Left lung (tissue), 10 donors: ENCODE results near the gene BPIFB3. TPM values are rescaled to one million over a fixed set of nuclear protein-coding genes. Genes with fewer than 3 reads are reported as not detected.

Source experiments
- ATAC-seq: fragments of 200-7000 bp; cut with Tn5 transposase; one replicate; pipeline ENCODE4 v1.9.1; 2020; ENCODE audit warnings: moderate library complexity
- DNase-seq, 4 donors: peaks; one replicate each; pipeline ENCODE4 v3.0.0-alpha.2; 2013 to 2020
- H3K27ac ChIP-seq, 2 donors: fragments of 200-600 bp; sonication (generic) in 1 of 2; one replicate each; pipeline versions ENCODE4 v1.5.0 to v1.8.0; 2020 to 2021
- H3K27me3 ChIP-seq, 2 donors: fragments of 200-600 bp; sonication (generic) in 1 of 2; one replicate each; pipeline versions ENCODE4 v1.5.0 to v1.8.0; 2020 to 2021
- H3K36me3 ChIP-seq, 2 donors: fragments of 200-600 bp; sonication (generic) in 1 of 2; one replicate each; pipeline versions ENCODE4 v1.5.0 to v1.8.0; 2020 to 2021
- H3K4me1 ChIP-seq, 2 donors: fragments of 200-600 bp; one replicate each; pipeline ENCODE4 v1.8.0; 2021
- H3K4me3 ChIP-seq, 2 donors: fragments of 200-600 bp; sonication (generic) in 1 of 2; one replicate each; pipeline versions ENCODE4 v1.5.0 to v1.8.0; 2020 to 2021; ENCODE audit warnings: mild to moderate bottlenecking in 1 of 2
- H3K9me3 ChIP-seq, 2 donors: fragments of 200-600 bp; sonication (generic) in 1 of 2; one replicate each; pipeline versions ENCODE4 v1.5.0 to v1.8.0; 2020 to 2021
- intact Hi-C, 2 donors: fragments of 100-400 bp; cut with DNase I; formaldehyde crosslinking; loops; one replicate each; pipeline versions ENCODE4 v1.11.2 to v1.14.2; 2022
- polyA plus RNA-seq, 6 donors: library from polyadenylated mRNA; unstranded; fragments of 120-200 nt; gene quantifications; one replicate each; pipeline ENCODE4 v1.2.1, GENCODE V29; 2013; ENCODE audit not compliant: insufficient read length in 6 of 6
- total RNA-seq, 2 donors: library from RNA; stranded (reverse); fragmentation: NEBNext Ultra II Directional; extraction: Animal tissue kit (Norgen Biotek cat#: 25700); gene quantifications; one replicate each; pipeline ENCODE4 v1.2.1, GENCODE V29; 2021
- TF ChIP-seq, protein P1 (sequence below), 2 donors: fragments of 200-600 bp; sonication (generic) in 1 of 2; IDR thresholded peaks; one replicate each; pipeline versions ENCODE4 v1.5.0 to v1.8.0; 2021; ENCODE audit warnings: antibody characterized with exemption in 2 of 2
- donor health status: DM: no; HTN: yes; CAD: no.
- donor health status: DM: no; HTN: no; CAD: no.

BPIFB3 gene
- total and polyA plus RNA-seq, 8 donors: not detected

GRCh38 chr20:33065785-33066184 lies 12.1 kb downstream of the BPIFB3 start:
- DNase-seq (no peak), ATAC-seq (no peak)
- no peak overlapping the region for H3K4me3 ChIP-seq
- H3K9me3 ChIP-seq: no peaks in the 10 kb centered on the region
- H3K36me3 ChIP-seq: no peaks in the 10 kb centered on the region
- no peak overlapping the region for H3K27ac ChIP-seq
- intact Hi-C loops: no loop called here
- TF ChIP-seq, protein P1, sequence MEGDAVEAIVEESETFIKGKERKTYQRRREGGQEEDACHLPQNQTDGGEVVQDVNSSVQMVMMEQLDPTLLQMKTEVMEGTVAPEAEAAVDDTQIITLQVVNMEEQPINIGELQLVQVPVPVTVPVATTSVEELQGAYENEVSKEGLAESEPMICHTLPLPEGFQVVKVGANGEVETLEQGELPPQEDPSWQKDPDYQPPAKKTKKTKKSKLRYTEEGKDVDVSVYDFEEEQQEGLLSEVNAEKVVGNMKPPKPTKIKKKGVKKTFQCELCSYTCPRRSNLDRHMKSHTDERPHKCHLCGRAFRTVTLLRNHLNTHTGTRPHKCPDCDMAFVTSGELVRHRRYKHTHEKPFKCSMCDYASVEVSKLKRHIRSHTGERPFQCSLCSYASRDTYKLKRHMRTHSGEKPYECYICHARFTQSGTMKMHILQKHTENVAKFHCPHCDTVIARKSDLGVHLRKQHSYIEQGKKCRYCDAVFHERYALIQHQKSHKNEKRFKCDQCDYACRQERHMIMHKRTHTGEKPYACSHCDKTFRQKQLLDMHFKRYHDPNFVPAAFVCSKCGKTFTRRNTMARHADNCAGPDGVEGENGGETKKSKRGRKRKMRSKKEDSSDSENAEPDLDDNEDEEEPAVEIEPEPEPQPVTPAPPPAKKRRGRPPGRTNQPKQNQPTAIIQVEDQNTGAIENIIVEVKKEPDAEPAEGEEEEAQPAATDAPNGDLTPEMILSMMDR (IDR thresholded peaks at IDR 0.05): no peak
- no peaks in the 10 kb centered on the region for H3K27me3 ChIP-seq
- H3K4me1 ChIP-seq: no peaks in the 10 kb centered on the region

GRCh38 chr20:33067806-33068205 lies 14.1 kb downstream of the BPIFB3 start:
- TF ChIP-seq, protein P1 (IDR thresholded peaks at IDR 0.05): no peak
- Histone ChIP-seq H3K36me3 (no peaks in the 10 kb centered on the region), H3K4me3 (no peak overlapping the region), H3K27me3 (no peaks in the 10 kb centered on the region), H3K4me1 (no peaks in the 10 kb centered on the region), H3K27ac (no peak overlapping the region), H3K9me3 (no peaks in the 10 kb centered on the region)
- ATAC-seq (no peak), DNase-seq (no peak)
- intact Hi-C loops: no loop called here

- ATAC-seq: no peak
- Histone ChIP-seq H3K27me3 (no peaks in the 10 kb centered on the region), H3K4me3 (no peak overlapping the region), H3K4me1 (no peaks in the 10 kb centered on the region), H3K36me3 (no peaks in the 10 kb centered on the region), H3K27ac (no peak overlapping the region), H3K9me3 (no peaks in the 10 kb centered on the region)
- TF ChIP-seq, protein P1 (IDR thresholded peaks at IDR 0.05): no peak
- DNase-seq: no peak
- intact Hi-C loops: no loop called here
These were observed 14.7 kb downstream of the BPIFB3 start for GRCh38 chr20:33068251-33068939.

DNA sequence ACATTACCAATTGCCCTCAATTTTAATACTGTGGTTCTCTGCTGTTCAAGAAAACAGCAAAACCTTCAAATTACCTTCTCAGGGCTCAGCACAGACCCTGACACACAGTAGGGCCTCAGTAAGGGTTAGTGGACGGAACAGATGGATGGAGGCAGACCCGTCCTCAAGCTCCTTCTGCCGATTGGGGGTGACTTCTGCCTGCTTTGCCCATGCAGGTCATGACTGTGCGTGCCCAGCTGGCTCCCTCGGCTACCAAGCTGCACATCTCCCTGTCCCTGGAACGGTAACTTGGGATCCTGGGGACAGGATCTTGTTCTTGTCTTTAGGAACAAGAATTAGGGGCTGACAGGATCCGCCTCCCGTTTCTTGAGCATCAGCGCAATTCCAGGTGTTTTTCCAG lies 16.0 kb downstream of the BPIFB3 start:
- intact Hi-C loops: no loop called here
- H3K9me3 ChIP-seq: no peaks in the 10 kb centered on the region
- H3K36me3 ChIP-seq: no peaks in the 10 kb centered on the region
- H3K4me3 ChIP-seq: no peak overlapping the region
- no peaks in the 10 kb centered on the region for H3K4me1 ChIP-seq
- no peak for DNase-seq
- no peaks in the 10 kb centered on the region for H3K27me3 ChIP-seq
- ATAC-seq: no peak
- no peak overlapping the region for H3K27ac ChIP-seq
- TF ChIP-seq, protein P1 (IDR thresholded peaks at IDR 0.05): no peak

DNA sequence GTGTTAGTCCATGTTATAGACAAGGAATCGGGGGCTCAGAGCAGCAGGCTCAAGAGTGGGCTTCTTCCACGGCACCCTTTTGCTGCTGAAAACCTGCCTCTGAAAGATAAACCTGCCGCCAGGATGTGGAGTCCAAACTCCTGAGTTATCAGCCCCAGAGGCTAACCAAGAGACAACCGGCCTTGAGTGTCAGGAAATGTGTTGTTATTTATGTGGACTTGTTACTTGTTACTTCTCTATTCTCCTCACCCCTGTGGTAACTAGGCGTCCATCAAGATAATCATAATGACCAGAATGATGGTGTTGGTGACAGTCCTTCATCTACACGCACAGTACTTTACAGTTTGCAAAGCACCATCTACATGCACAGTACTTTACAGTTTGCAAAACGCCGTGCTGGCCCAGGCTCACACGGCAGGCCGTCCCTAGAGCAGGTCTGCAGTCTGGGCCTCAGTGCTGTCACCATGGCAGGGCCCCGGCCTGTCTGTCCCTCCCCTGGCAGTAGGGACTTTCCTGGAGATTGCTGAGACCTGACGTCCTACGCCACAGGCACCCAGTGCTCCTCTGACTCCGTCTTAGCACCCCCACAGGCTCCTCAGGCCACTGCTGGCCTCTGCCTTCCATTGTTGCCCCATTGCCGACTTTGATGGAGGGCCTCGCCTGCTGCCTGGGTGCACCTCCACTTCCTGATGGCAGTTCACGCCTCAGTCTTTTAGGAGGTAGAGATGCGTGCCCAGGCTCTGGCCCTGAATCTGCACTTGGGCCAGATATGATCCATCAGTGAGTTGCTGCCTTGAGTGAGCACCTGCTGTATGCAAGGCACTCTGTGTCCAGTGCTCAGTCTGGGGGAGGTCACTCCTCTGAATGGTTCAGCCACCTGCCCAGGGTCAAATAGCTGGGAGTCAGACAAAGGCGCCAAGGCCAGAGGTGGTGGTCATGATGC lies 16.7 kb downstream of the BPIFB3 start:
- no peak for ATAC-seq
- H3K4me3 ChIP-seq: no peak overlapping the region
- intact Hi-C loops: no loop called here
- no peak overlapping the region for H3K27ac ChIP-seq
- H3K27me3 ChIP-seq: peaks cover 0 to 4% of the 10 kb centered on the region in 2 donors
- H3K36me3 ChIP-seq: no peaks in the 10 kb centered on the region
- H3K9me3 ChIP-seq: no peaks in the 10 kb centered on the region
- DNase-seq: no peak
- TF ChIP-seq, protein P1 (IDR thresholded peaks at IDR 0.05): no peak
- H3K4me1 ChIP-seq: no peaks in the 10 kb centered on the region
